ENCODE results near the gene MYO1D. TPM values are rescaled to one million over a fixed set of nuclear protein-coding genes. Genes with fewer than 3 reads are reported as not detected.

MYO1D gene
- total RNA-seq, 1 experiment from 2014 or later: 35.7 TPM

- intact Hi-C loops (cut with micrococcal nuclease): loop anchor here (10.0 kb wide), 1 partner anchor 64 kb away; no protein-coding TSS in a partner anchor
- RAD21 ChIA-PET (ENCODE audit: low non-redundant PET in 1 of 2, low total read pairs in 2 of 2, uncharacterized antibody in 2 of 2, unreplicated experiment in 2 of 2): no interaction called here
- peak overlapping the region; percentile 65 for H3K4me2 ChIP-seq (ENCODE audit: low read length)
- peak overlapping the region in 1 of 2 experiments; percentile 32; a peak in 2 of 4 replicates for H3K4me3 ChIP-seq (replicated peaks in 1 of 2; ENCODE audit: low read depth in 1 of 2, low read length in 2 of 2)
- ATAC-seq (no peak), DNase-seq (ENCODE audit: low read depth, low spot score) (no peak)
- POLR2A ChIA-PET: no interaction called here
- no peaks in the 10 kb centered on the region for H4K20me1 ChIP-seq (ENCODE audit: insufficient read depth)
- no peak overlapping the region for H3K9ac ChIP-seq (ENCODE audit: low read length)
- no peaks in the 10 kb centered on the region for H3K27me3 ChIP-seq (ENCODE audit: insufficient read depth, low read length)
- no peaks in the 10 kb centered on the region for H3K9me3 ChIP-seq (ENCODE audit: control insufficient read depth in 1 of 2, insufficient read depth in 1 of 2, low read depth in 1 of 2, low read length in 2 of 2)
- CTCF ChIA-PET: no interaction called here
- TF ChIP-seq CBX3 (IDR thresholded peaks at IDR 0.05; ENCODE audit: low read depth): no peak
- no peak for TF ChIP-seq CEBPB (IDR thresholded peaks at IDR 0.05; ENCODE audit: low read depth)
- no peak for TF ChIP-seq POLR2A (IDR thresholded peaks at IDR 0.05; ENCODE audit: borderline replicate concordance, extremely low read depth, insufficient read depth, insufficient read length)
- TF ChIP-seq EZH2phosphoT487 (IDR thresholded peaks at IDR 0.05; ENCODE audit: borderline replicate concordance): no peak
- no peak for TF ChIP-seq JUND (IDR thresholded peaks at IDR 0.05)
- TF ChIP-seq SIN3A (IDR thresholded peaks at IDR 0.05; ENCODE audit: low read depth): no peak
- TF ChIP-seq ZBTB33 (IDR thresholded peaks at IDR 0.05; ENCODE audit: extremely low read depth, insufficient replicate concordance, low read length): no peak
- TF ChIP-seq RAD21 (IDR thresholded peaks at IDR 0.05; ENCODE audit: low read depth): no peak
- TF ChIP-seq EZH2 (IDR thresholded peaks at IDR 0.05): no peak
- no peak for TF ChIP-seq SRF (IDR thresholded peaks at IDR 0.05; ENCODE audit: low read depth)
- TF ChIP-seq CTCF (IDR thresholded peaks at IDR 0.05 in 2 of 3, conservative IDR thresholded peaks at IDR 0.05 in 1 of 3; ENCODE audit: borderline replicate concordance in 1 of 3, insufficient read depth in 1 of 3, low read depth in 2 of 3, low read length in 2 of 3): no peak
- TF ChIP-seq ATF3 (IDR thresholded peaks at IDR 0.05): no peak
- TF ChIP-seq ZFX (IDR thresholded peaks at IDR 0.05): no peak
- no peak for TF ChIP-seq ELF1 (IDR thresholded peaks at IDR 0.05; ENCODE audit: borderline replicate concordance, low read depth)
- TF ChIP-seq TCF7L2 (IDR thresholded peaks at IDR 0.05; ENCODE audit: borderline replicate concordance, extremely low read depth, insufficient read depth, insufficient read length): no peak
- no peak for TF ChIP-seq ZNF274 (IDR thresholded peaks at IDR 0.05; ENCODE audit: low read depth, low read length)
- no peak for TF ChIP-seq SP1 (IDR thresholded peaks at IDR 0.05; ENCODE audit: low read depth)
- no peak for TF ChIP-seq YY1 (IDR thresholded peaks at IDR 0.05; ENCODE audit: extremely low read depth, insufficient replicate concordance, low read depth, low read length)
- TF ChIP-seq REST (IDR thresholded peaks at IDR 0.05; ENCODE audit: low read depth): no peak
- H3K9me2 ChIP-seq (ENCODE audit: insufficient read depth): no peaks in the 10 kb centered on the region
- peaks cover 8 to 11% of the 10 kb centered on the region in 2 experiments for H3K4me1 ChIP-seq (ENCODE audit: control insufficient read depth in 1 of 2, insufficient read depth in 2 of 2, low read length in 2 of 2)
- no peaks in the 10 kb centered on the region for H3K79me2 ChIP-seq (ENCODE audit: insufficient read depth, low read length)
- H3K27ac ChIP-seq (ENCODE audit: low read depth, low read length): no peak overlapping the region
- BruUV-seq (replicated peaks): no TSS peak
- no peak overlapping the region for H2AFZ ChIP-seq (ENCODE audit: low read depth, low read length, poor library complexity, severe bottlenecking)
- no peaks in the 10 kb centered on the region for H3K36me3 ChIP-seq (ENCODE audit: control insufficient read depth in 1 of 2, insufficient read depth in 2 of 2, low read length in 2 of 2)
Measured at GRCh38 chr17:32518646-32519227, 358.2 kb downstream of the MYO1D start.

Measured in HCT116 (cell line).